GM19238 (cell line): ENCODE data around the gene TRIM71.
"Not testable (repeated sequence)": the region's sequence is repeated elsewhere in the genome, so short reads cannot be mapped to it uniquely, and the experiment has no call there.

Experiments used
- DNase-seq: peaks from one replicate; pipeline ENCODE4 v3.0.0; 2011; ENCODE audit warnings: low spot score; ENCODE audit not compliant: insufficient read length

TRIM71 gene

DNA sequence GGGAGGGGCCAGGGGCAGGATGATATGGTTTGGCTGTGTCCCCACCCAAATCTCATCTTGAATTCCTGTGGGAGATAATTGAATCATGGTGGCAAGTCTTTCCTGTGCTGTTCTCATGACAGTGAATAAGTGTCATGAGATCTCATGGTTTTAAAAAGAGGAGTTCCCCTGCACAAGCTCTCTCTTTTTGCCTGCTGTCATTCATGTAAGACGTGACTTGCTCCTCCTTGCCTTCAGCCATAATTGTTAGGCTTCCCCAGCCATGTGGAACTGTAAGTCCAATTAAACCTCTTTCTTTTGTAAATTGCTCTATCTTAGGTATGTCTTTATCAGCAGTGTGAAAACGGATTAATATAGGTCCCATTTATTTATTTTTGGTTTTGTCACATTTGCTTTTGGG, 113.5 kb downstream of the TRIM71 start:
- not testable (repeated sequence) for DNase-seq

GRCh38 chr3:32934150-32934742, 116.4 kb downstream of the TRIM71 start:
- DNase-seq = no peak

DNA sequence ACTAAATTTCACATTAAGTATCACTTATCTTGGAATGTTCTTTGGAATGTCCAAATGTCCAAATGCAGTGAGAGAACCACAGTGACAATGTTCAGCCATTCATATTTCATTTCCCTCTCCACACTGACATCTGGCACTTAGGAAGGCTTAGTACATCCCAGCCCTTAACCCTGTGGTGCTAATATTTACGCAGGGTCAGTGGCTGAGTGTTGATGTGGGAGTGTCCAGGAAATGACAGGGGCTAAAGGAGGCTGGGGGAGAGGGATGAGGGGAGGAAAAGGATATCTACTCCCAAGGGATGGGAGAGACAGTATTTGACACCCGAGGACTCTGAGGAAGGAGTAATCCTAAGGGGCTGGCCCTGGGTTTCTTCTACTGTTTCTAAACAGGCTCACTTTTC, 119.5 kb downstream of the TRIM71 start:
- no peak for DNase-seq

DNA sequence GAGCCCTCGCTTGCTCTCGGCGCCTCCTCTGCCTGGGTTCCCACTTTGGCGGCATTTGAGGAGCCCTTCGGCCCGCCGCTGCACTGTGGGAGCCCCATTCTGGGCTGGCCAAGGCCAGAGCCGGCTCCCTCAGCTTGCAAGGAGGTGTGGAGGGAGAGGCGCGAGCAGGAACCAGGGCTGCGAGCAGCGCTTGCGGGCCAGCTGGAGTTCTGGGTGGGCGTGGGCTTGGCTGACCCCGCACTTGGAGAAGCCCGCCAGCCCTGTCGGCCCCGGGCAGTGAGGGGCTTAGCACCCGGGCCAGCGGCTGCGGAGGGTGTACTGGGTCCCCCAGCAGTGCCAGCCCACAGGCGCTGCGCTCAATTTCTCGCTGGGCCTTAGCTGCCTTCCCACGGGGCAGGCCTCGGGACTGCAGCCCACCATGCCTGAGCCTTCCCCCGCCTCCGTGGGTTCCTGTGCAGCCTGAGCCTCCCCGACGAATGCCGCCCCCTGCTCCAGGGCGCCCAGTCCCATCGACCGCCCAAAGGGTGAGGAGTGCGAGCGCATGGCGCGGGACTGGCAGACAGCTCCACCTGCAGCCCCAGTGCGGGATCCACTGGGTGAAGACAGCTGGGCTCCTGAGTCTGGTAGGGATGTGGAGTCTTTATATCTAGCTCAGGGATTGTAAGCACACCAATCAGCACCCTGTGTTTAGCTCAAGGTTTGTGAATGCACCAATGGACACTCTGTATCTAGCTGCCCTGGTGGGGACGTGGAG, 121.9 kb downstream of the TRIM71 start:
- not testable (repeated sequence) for DNase-seq

DNA sequence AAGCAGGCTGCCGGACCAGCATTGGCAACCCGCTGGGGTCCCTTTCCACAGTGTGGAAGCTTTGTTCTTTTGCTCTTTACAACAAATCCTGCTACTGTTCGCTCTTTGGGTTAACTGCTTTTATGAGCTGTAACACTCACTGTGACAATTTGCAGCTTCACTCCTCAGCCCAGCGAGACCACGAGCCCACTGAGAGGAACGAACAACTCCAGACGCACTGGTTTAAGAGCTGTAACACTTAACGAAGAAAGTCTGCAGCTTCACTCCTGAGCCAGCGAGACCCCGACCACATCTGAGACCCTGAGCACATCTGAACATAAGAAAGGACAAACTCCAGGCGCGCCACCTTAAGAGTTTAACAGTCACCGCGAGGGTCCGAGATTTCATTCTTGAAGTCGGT, 122.9 kb downstream of the TRIM71 start:
- DNase-seq = no peak

DNA sequence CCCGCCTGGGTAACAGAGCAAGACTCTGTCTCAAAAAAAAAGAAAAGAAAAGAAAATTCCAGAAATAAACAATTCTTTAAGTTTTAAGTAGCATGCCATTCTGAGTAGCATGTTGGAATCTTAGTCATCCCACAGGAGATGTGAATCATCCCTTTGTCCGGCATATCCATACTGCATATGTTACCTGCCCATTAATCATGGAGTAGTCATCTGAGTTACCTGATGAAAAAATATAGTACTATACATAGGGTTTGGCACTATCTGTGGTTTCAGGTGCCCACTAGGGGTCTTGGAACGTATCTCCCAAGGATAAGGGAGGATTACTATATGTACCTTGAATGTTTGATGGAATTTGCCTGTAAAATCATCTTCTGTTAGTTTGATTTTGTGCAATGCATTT, 127.3 kb downstream of the TRIM71 start:
- DNase-seq = no peak

- DNase-seq = not testable (repeated sequence)
These were observed 127.8 kb downstream of the TRIM71 start for GRCh38 chr3:32945598-32945997.

- DNase-seq = no peak
These were observed 129.4 kb downstream of the TRIM71 start for GRCh38 chr3:32946973-32947788.
